Neural cell (in vitro differentiated cells): ENCODE measurements around the gene NIP7. TPM values are rescaled to one million over a fixed set of nuclear protein-coding genes. Genes with fewer than 3 reads are reported as not detected.

Experiments
- H2AFZ ChIP-seq: fragments of 200-600, 300-800 bp; sonication (generic), shearing (Covaris generic); 2 replicates; pipeline ENCODE4 v1.6.0; 2014; ENCODE audit warnings: low read depth, mild to moderate bottlenecking, antibody characterized with exemption, low read length, moderate library complexity
- H3F3A ChIP-seq: fragments of 200-600 bp; shearing (Covaris generic); 2 replicates; pipeline ENCODE4 v1.6.1; 2016; ENCODE audit warnings: mild to moderate bottlenecking, moderate library complexity, mixed read lengths, antibody characterized with exemption, low read length; ENCODE audit not compliant: insufficient read depth, poor library complexity, severe bottlenecking
- H3K27ac ChIP-seq: fragments of 200-600, 300-800 bp; sonication (generic), shearing (Covaris generic); 2 replicates; pipeline ENCODE4 v1.5.1; 2014; ENCODE audit warnings: mild to moderate bottlenecking, low read length, moderate library complexity
- H3K27me3 ChIP-seq: fragments of 300-800, 200-600 bp; sonication (generic), shearing (Covaris generic); 2 replicates; pipeline ENCODE4 v1.6.0; 2014; ENCODE audit warnings: mild to moderate bottlenecking, low read depth, low read length, moderate library complexity; ENCODE audit not compliant: insufficient read depth
- H3K36me3 ChIP-seq: fragments of 300-800, 200-600 bp; sonication (generic), shearing (Covaris generic); 2 replicates; pipeline ENCODE4 v1.5.1; 2014; ENCODE audit warnings: mild to moderate bottlenecking, antibody characterized with exemption, low read length, moderate library complexity; ENCODE audit not compliant: insufficient read depth
- H3K4me2 ChIP-seq: fragments of 300-800, 200-600 bp; sonication (generic), shearing (Covaris generic); 2 replicates; pipeline ENCODE4 v1.6.0; 2014; ENCODE audit warnings: mild to moderate bottlenecking, low read length
- H3K4me3 ChIP-seq: fragments of 300-800, 200-600 bp; sonication (generic), shearing (Covaris generic); 2 replicates; pipeline ENCODE4 v1.5.1; 2014; ENCODE audit warnings: mild to moderate bottlenecking, low read length, moderate library complexity
- H3K79me2 ChIP-seq: fragments of 200-600 bp; shearing (Covaris generic); replicated peaks from 2 replicates; pipeline ENCODE4 v1.6.0; 2014; ENCODE audit warnings: mild to moderate bottlenecking, low read length, moderate library complexity; ENCODE audit not compliant: insufficient read depth
- H3K9ac ChIP-seq: fragments of 300-800, 200-600 bp; sonication (generic), shearing (Covaris generic); 2 replicates; pipeline ENCODE4 v1.6.1; 2016; ENCODE audit warnings: mild to moderate bottlenecking, low read length, mixed read lengths
- H3K9me2 ChIP-seq: fragments of 200-600 bp; shearing (Covaris generic); 2 replicates; pipeline ENCODE4 v1.6.1; 2016; ENCODE audit warnings: mild to moderate bottlenecking, low read length, mixed read lengths; ENCODE audit not compliant: insufficient read depth
- H3K9me3 ChIP-seq: fragments of 200-600, 300-800 bp; sonication (generic), shearing (Covaris generic); 2 replicates; pipeline ENCODE4 v1.6.1; 2016; ENCODE audit warnings: mild to moderate bottlenecking, mixed run types, low read length, moderate library complexity, mixed read lengths
- H4K20me1 ChIP-seq: fragments of 200-600 bp; shearing (Covaris generic); 2 replicates; pipeline ENCODE4 v1.6.1; 2016; ENCODE audit warnings: mild to moderate bottlenecking, mixed run types; ENCODE audit not compliant: insufficient read depth
- EP300 ChIP-seq: fragments of 450-650 bp; conservative IDR thresholded peaks from 2 replicates; pipeline ENCODE4 v1.6.1; 2014; ENCODE audit warnings: antibody characterized with exemption, mild to moderate bottlenecking, moderate library complexity; ENCODE audit not compliant: poor library complexity, severe bottlenecking
- EZH2 ChIP-seq: fragments of 200-600, 300-800 bp; shearing (Covaris generic), sonication (generic); IDR thresholded peaks from 2 replicates; pipeline ENCODE4 v1.6.1; 2014; ENCODE audit warnings: antibody characterized with exemption, low read length, borderline replicate concordance, mild to moderate bottlenecking; ENCODE audit not compliant: insufficient read depth, poor library complexity, severe bottlenecking
- MXI1 ChIP-seq: fragments of 450-650 bp; conservative IDR thresholded peaks from 2 replicates; pipeline ENCODE4 v1.6.1; 2014; ENCODE audit warnings: antibody characterized with exemption, mild to moderate bottlenecking; ENCODE audit not compliant: poor library complexity, severe bottlenecking
- POLR2AphosphoS5 ChIP-seq: IDR thresholded peaks from 2 replicates; pipeline ENCODE4 v1.6.1; 2012
- RAD21 ChIP-seq: fragments of 450-650 bp; conservative IDR thresholded peaks from 2 replicates; pipeline ENCODE4 v1.6.1; 2014; ENCODE audit warnings: antibody characterized with exemption, mild to moderate bottlenecking, moderate library complexity
- REST ChIP-seq: IDR thresholded peaks from 2 replicates; pipeline ENCODE4 v1.6.1; 2012; ENCODE audit warnings: borderline replicate concordance
- SMC3 ChIP-seq: fragments of 450-650 bp; conservative IDR thresholded peaks from 2 replicates; pipeline ENCODE4 v1.6.1; 2014; ENCODE audit warnings: antibody characterized with exemption, mild to moderate bottlenecking, moderate library complexity; ENCODE audit not compliant: poor library complexity
- TAF1 ChIP-seq: IDR thresholded peaks from 2 replicates; pipeline ENCODE4 v1.6.1; 2012; ENCODE audit warnings: low read depth
- polyA plus RNA-seq: library from polyadenylated mRNA; depleted of rRNA; stranded (reverse); fragments of >200 nt; gene quantifications from 2 replicates; pipeline ENCODE4 v1.2.3, GENCODE V29; 2014
- TF ChIP-seq, protein P1 (sequence below): fragments of 450-650 bp; IDR thresholded peaks from 2 replicates; pipeline ENCODE4 v1.5.1; 2014; ENCODE audit warnings: antibody characterized with exemption, mild to moderate bottlenecking, moderate library complexity; ENCODE audit not compliant: poor library complexity, severe bottlenecking

The NIP7 gene
- polyA plus RNA-seq, 1 donor from 2014 or later, result 15.8 TPM

DNA sequence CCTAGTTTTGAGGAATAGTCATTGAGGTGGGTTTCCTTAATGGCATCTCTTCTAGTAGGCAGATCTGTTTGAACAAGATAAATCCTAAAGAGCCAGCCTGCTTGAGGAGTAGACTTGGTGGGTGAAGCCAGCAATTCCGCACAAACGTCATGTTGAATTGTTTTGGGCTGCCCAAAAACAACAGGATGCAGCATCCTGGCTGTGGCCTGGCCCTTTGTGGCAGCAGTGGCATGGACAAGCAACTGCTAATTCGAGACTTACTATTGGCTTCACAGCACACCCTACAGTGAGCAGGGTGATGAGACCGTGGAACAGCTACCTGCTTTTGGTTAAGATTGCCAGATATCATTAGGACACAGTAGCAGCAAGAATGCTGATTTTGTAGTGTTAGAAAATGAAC, 37.7 kb upstream of the NIP7 start:
- H3K4me3 ChIP-seq, result no peak overlapping the region
- no peaks in the 10 kb centered on the region for H3F3A ChIP-seq
- H3K79me2 ChIP-seq, result no peaks in the 10 kb centered on the region
- H2AFZ ChIP-seq, result no peak overlapping the region
- H3K36me3 ChIP-seq, result no peaks in the 10 kb centered on the region
- no peaks in the 10 kb centered on the region for H3K27me3 ChIP-seq
- no peaks in the 10 kb centered on the region for H3K9me2 ChIP-seq
- no peaks in the 10 kb centered on the region for H3K9me3 ChIP-seq
- no peak overlapping the region for H3K4me2 ChIP-seq
- TF ChIP-seq EZH2, result no peak
- no peak for TF ChIP-seq RAD21
- no peaks in the 10 kb centered on the region for H4K20me1 ChIP-seq
- H3K9ac ChIP-seq, result no peak overlapping the region
- no peak overlapping the region for H3K27ac ChIP-seq

GRCh38 chr16:69302301-69302700, 37.3 kb upstream of the NIP7 start:
- H3K4me3 ChIP-seq, result no peak overlapping the region
- TF ChIP-seq MXI1 (no peak), EP300 (no peak), SMC3 (no peak), POLR2AphosphoS5 (no peak), REST (no peak), TAF1 (no peak), EZH2 (no peak), RAD21 (no peak)
- TF ChIP-seq, protein P1, sequence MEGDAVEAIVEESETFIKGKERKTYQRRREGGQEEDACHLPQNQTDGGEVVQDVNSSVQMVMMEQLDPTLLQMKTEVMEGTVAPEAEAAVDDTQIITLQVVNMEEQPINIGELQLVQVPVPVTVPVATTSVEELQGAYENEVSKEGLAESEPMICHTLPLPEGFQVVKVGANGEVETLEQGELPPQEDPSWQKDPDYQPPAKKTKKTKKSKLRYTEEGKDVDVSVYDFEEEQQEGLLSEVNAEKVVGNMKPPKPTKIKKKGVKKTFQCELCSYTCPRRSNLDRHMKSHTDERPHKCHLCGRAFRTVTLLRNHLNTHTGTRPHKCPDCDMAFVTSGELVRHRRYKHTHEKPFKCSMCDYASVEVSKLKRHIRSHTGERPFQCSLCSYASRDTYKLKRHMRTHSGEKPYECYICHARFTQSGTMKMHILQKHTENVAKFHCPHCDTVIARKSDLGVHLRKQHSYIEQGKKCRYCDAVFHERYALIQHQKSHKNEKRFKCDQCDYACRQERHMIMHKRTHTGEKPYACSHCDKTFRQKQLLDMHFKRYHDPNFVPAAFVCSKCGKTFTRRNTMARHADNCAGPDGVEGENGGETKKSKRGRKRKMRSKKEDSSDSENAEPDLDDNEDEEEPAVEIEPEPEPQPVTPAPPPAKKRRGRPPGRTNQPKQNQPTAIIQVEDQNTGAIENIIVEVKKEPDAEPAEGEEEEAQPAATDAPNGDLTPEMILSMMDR, result no peak

GRCh38 chr16:69306031-69306430, 33.5 kb upstream of the NIP7 start:
- no peaks in the 10 kb centered on the region for H3K9me2 ChIP-seq
- H4K20me1 ChIP-seq, result no peaks in the 10 kb centered on the region
- no peak overlapping the region for H2AFZ ChIP-seq
- no peak overlapping the region for H3K4me2 ChIP-seq
- H3K27me3 ChIP-seq, result no peaks in the 10 kb centered on the region
- no peaks in the 10 kb centered on the region for H3F3A ChIP-seq
- H3K79me2 ChIP-seq, result no peaks in the 10 kb centered on the region
- H3K27ac ChIP-seq, result no peak overlapping the region
- no peak for TF ChIP-seq EP300
- TF ChIP-seq RAD21, result no peak
- TF ChIP-seq MXI1, result no peak
- TF ChIP-seq EZH2, result no peak
- TF ChIP-seq, protein P1, result no peak
- TF ChIP-seq POLR2AphosphoS5, result no peak
- no peak for TF ChIP-seq REST
- TF ChIP-seq TAF1, result no peak
- no peak for TF ChIP-seq SMC3
- no peak overlapping the region for H3K9ac ChIP-seq
- H3K9me3 ChIP-seq, result no peaks in the 10 kb centered on the region
- no peak overlapping the region for H3K4me3 ChIP-seq
- H3K36me3 ChIP-seq, result no peaks in the 10 kb centered on the region

More at GRCh38 chr16:69302301-69302700, 37.3 kb upstream of the NIP7 start:
- Histone ChIP-seq H3K9me3 (no peaks in the 10 kb centered on the region), H3K79me2 (no peaks in the 10 kb centered on the region), H3K9me2 (no peaks in the 10 kb centered on the region), H3K27ac (no peak overlapping the region), H3F3A (no peaks in the 10 kb centered on the region), H3K27me3 (no peaks in the 10 kb centered on the region), H3K4me2 (no peak overlapping the region), H3K36me3 (no peaks in the 10 kb centered on the region), H4K20me1 (no peaks in the 10 kb centered on the region), H3K9ac (no peak overlapping the region), H2AFZ (no peak overlapping the region)
